Ramos (cell line): ENCODE results near the gene ABCB9.
"Not testable (repeated sequence)": the region's sequence is repeated elsewhere in the genome, so short reads cannot be mapped to it uniquely, and the experiment has no call there.

ENCODE experiments used
- in situ Hi-C: fragments of 300-500 bp; cut with MboI; formaldehyde crosslinking; loops from one replicate; pipeline ENCODE4 v1.14.3; 2022; ENCODE audit warnings: low sequenced_read_pairs; ENCODE audit not compliant: unreplicated experiment

The ABCB9 gene

GRCh38 chr12:122965851-122966742, at the start of gene ABCB9:
Gene ABCB9 (minus strand): TSS chr12:122966463. CDS start chr12:122960235, 6,228 bp downstream.
- in situ Hi-C loops, result no loop called here

GRCh38 chr12:123014473-123014872, 48.2 kb upstream of the ABCB9 start:
- in situ Hi-C loops, result not testable (repeated sequence)

GRCh38 chr12:123013185-123014095, 47.2 kb upstream of the ABCB9 start:
- in situ Hi-C loops, result no loop called here

GRCh38 chr12:123011701-123012100, 45.4 kb upstream of the ABCB9 start:
- in situ Hi-C loops, result no loop called here

GRCh38 chr12:123010681-123011080, 44.4 kb upstream of the ABCB9 start:
- in situ Hi-C loops, result no loop called here

GRCh38 chr12:123010110-123010509, 43.8 kb upstream of the ABCB9 start:
- in situ Hi-C loops, result no loop called here

GRCh38 chr12:123006977-123007376, 40.7 kb upstream of the ABCB9 start:
- in situ Hi-C loops, result no loop called here

- in situ Hi-C loops, result no loop called here
Observed at GRCh38 chr12:123005081-123005626, 38.9 kb upstream of the ABCB9 start.

- in situ Hi-C loops, result no loop called here
Observed at GRCh38 chr12:123004287-123004686, 38.0 kb upstream of the ABCB9 start.

- in situ Hi-C loops, result no loop called here
Observed at GRCh38 chr12:123003257-123003656, 37.0 kb upstream of the ABCB9 start.

- in situ Hi-C loops, result no loop called here
Observed at GRCh38 chr12:123001464-123001863, 35.2 kb upstream of the ABCB9 start.

GRCh38 chr12:123000578-123000977, 34.3 kb upstream of the ABCB9 start:
- in situ Hi-C loops, result no loop called here

- in situ Hi-C loops, result no loop called here
Observed at GRCh38 chr12:122999986-123000420, 33.7 kb upstream of the ABCB9 start.

- in situ Hi-C loops, result no loop called here
Observed at GRCh38 chr12:122999196-122999946, 33.1 kb upstream of the ABCB9 start.

GRCh38 chr12:122998316-122998715, 32.1 kb upstream of the ABCB9 start:
- in situ Hi-C loops, result no loop called here

GRCh38 chr12:122997343-122998250, 31.3 kb upstream of the ABCB9 start:
- in situ Hi-C loops, result no loop called here

GRCh38 chr12:122996621-122997342, 30.5 kb upstream of the ABCB9 start:
- in situ Hi-C loops, result no loop called here

GRCh38 chr12:122996188-122996601, 29.9 kb upstream of the ABCB9 start:
- in situ Hi-C loops, result no loop called here
